SHP77 treated with DMSO at 0.1 percent for 48 hours (cell line): ENCODE results near the gene SBK3.
"Not testable (repeated sequence)": the region's sequence is repeated elsewhere in the genome, so short reads cannot be mapped to it uniquely, and the experiment has no call there.

Experiments used
- DNase-seq: peaks from one replicate; lab custom pipeline; 2025; lab: John Stamatoyannopoulos, UW

The SBK3 gene

GRCh38 chr19:55516878-55517620 is 28.3 kb downstream of the SBK3 start:
- DNase-seq = peak; percentile 61

- DNase-seq = no peak
Measured at GRCh38 chr19:55508120-55508519, 37.2 kb downstream of the SBK3 start.

- DNase-seq = no peak
Measured at GRCh38 chr19:55504981-55505380, 40.4 kb downstream of the SBK3 start.

GRCh38 chr19:55504252-55504603 is 41.1 kb downstream of the SBK3 start:
- no peak for DNase-seq

GRCh38 chr19:55503502-55504251 is 41.7 kb downstream of the SBK3 start:
- peak; percentile 81 for DNase-seq

GRCh38 chr19:55503157-55503501 is 42.2 kb downstream of the SBK3 start:
- DNase-seq = no peak

- no peak for DNase-seq
Measured at GRCh38 chr19:55502197-55502952, 43.0 kb downstream of the SBK3 start.

GRCh38 chr19:55500368-55500952 is 44.9 kb downstream of the SBK3 start:
- DNase-seq = no peak

- no peak for DNase-seq
Measured at GRCh38 chr19:55498246-55498840, 47.0 kb downstream of the SBK3 start.

- DNase-seq = no peak
Measured at GRCh38 chr19:55497763-55498162, 47.6 kb downstream of the SBK3 start.

GRCh38 chr19:55496820-55497219 is 48.5 kb downstream of the SBK3 start:
- DNase-seq = not testable (repeated sequence)

- DNase-seq = no peak
Measured at GRCh38 chr19:55495646-55496349, 49.5 kb downstream of the SBK3 start.

GRCh38 chr19:55494172-55494761 is 51.1 kb downstream of the SBK3 start:
- no peak for DNase-seq

GRCh38 chr19:55493645-55494171 is 51.6 kb downstream of the SBK3 start:
- no peak for DNase-seq

GRCh38 chr19:55493052-55493644 is 52.2 kb downstream of the SBK3 start:
- no peak for DNase-seq

- DNase-seq = no peak
Measured at GRCh38 chr19:55492362-55492944, 52.9 kb downstream of the SBK3 start.

GRCh38 chr19:55491546-55492360 is 53.6 kb downstream of the SBK3 start:
- DNase-seq = no peak
